Esophagus muscularis mucosa (tissue), 4 donors: Measurements from ENCODE around the gene SLC25A24. TPM values are rescaled to one million over a fixed set of nuclear protein-coding genes. Genes with fewer than 3 reads are reported as not detected.

Experiments
- DNase-seq: peaks from one replicate; pipeline ENCODE4 v3.0.0-alpha.2; 2017; ENCODE audit errors: extremely low spot score
- H3K27ac ChIP-seq, 4 donors: fragments of 200-600 bp; sonication (generic); replicated peaks in 1 of 4; 1 replicate in 3 of 4; 2 replicates in 1 of 4; pipeline ENCODE4 v1.5.1; 2016 to 2019; ENCODE audit warnings: mild to moderate bottlenecking in 1 of 4
- H3K27me3 ChIP-seq, 4 donors: fragments of 200-600 bp; sonication (generic); one replicate each; pipeline versions ENCODE4 v1.5.1 to v1.6.0; 2016 to 2019
- H3K36me3 ChIP-seq, 4 donors: fragments of 200-600 bp; sonication (generic); one replicate each; pipeline ENCODE4 v1.5.1; 2016 to 2019
- H3K4me1 ChIP-seq, 4 donors: fragments of 200-600 bp; sonication (generic); one replicate each; pipeline ENCODE4 v1.5.1; 2016 to 2019
- H3K4me3 ChIP-seq, 4 donors: fragments of 200-600 bp; sonication (generic); 1 replicate in 2 of 4; 2 replicates in 2 of 4; pipeline ENCODE4 v1.5.1; 2016 to 2019; ENCODE audit warnings: mild to moderate bottlenecking in 4 of 4, moderate library complexity in 1 of 4
- H3K9me3 ChIP-seq, 4 donors: fragments of 200-600 bp; sonication (generic); 1 replicate in 3 of 4; 2 replicates in 1 of 4; pipeline ENCODE4 v1.5.1; 2016 to 2019
- EP300 ChIP-seq: sonication (generic); formaldehyde crosslinking; IDR thresholded peaks from one replicate; pipeline ENCODE4 v1.6.1; 2017; ENCODE audit warnings: antibody characterized with exemption
- POLR2A ChIP-seq: fragments of 450-650 bp; IDR thresholded peaks from one replicate; pipeline ENCODE4 v1.6.1; 2017; ENCODE audit warnings: antibody characterized with exemption, moderate library complexity, mild to moderate bottlenecking, low read depth
- POLR2AphosphoS5 ChIP-seq, 2 donors: sonication (generic); formaldehyde crosslinking; IDR thresholded peaks; one replicate each; pipeline ENCODE4 v1.6.1; 2017; ENCODE audit warnings: antibody characterized with exemption in 2 of 2
- WGBS: methylation state at CpG from one replicate; pipeline ENCODE4 v1.1.5; 2018; 5-methylcytosine and 5-hydroxymethylcytosine counted together
- intact Hi-C: fragments of 100-400 bp; cut with DNase I; formaldehyde crosslinking; loops from one replicate; pipeline ENCODE4 v1.15.1; 2023
- total RNA-seq, 4 donors: library from RNA; depleted of rRNA; stranded (reverse); fragments of >200 nt; gene quantifications; one replicate each; pipeline versions ENCODE4 v1.1.0 to v1.2.1, GENCODE V29; 2016
- TF ChIP-seq, protein P1 (sequence below), 3 experiments: fragments of 200-600 bp in 2 of 3; fragments of 450-650 bp in 1 of 3; sonication (generic) in 2 of 3; IDR thresholded peaks; one replicate each; pipeline ENCODE4 v1.5.1; 2017 to 2019; ENCODE audit warnings: antibody characterized with exemption in 3 of 3, mild to moderate bottlenecking in 2 of 3, moderate library complexity in 1 of 3

Gene SLC25A24
- total RNA-seq, 4 donors from 2014 or later = 22.6 to 31.7 (median 24.0) TPM

DNA sequence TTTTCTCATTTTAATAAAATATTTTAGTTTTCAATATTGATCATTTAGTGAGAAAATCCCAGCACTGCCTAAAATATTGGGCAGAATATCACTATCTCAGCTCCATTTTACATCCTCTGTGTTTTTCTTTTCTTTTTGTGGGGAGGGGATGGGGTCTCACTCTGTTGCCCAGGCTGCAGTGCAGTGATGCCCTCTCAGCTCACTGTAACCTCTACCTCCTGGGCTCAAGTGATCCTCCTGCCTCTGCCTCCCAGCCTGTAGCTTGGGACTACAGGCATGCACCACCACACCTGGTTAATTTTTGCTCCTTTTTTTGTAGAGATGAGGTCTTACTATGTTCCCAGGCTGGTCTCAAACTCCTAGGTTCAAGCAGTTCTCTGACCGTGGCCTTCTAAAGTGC, 76.1 kb downstream of the SLC25A24 start:
- Histone ChIP-seq H3K27ac (no peak overlapping the region), H3K4me3 (no peak overlapping the region), H3K36me3 (no peaks in the 10 kb centered on the region), H3K4me1 (peaks cover 0 to 17% (median 12%) of the 10 kb centered on the region in 4 donors), H3K9me3 (no peaks in the 10 kb centered on the region), H3K27me3 (no peaks in the 10 kb centered on the region)
- intact Hi-C loops = no loop called here
- 100% methylated on average over 1 of the region's 1 CpG for WGBS
- TF ChIP-seq, protein P1, sequence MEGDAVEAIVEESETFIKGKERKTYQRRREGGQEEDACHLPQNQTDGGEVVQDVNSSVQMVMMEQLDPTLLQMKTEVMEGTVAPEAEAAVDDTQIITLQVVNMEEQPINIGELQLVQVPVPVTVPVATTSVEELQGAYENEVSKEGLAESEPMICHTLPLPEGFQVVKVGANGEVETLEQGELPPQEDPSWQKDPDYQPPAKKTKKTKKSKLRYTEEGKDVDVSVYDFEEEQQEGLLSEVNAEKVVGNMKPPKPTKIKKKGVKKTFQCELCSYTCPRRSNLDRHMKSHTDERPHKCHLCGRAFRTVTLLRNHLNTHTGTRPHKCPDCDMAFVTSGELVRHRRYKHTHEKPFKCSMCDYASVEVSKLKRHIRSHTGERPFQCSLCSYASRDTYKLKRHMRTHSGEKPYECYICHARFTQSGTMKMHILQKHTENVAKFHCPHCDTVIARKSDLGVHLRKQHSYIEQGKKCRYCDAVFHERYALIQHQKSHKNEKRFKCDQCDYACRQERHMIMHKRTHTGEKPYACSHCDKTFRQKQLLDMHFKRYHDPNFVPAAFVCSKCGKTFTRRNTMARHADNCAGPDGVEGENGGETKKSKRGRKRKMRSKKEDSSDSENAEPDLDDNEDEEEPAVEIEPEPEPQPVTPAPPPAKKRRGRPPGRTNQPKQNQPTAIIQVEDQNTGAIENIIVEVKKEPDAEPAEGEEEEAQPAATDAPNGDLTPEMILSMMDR (IDR thresholded peaks at IDR 0.05) = no peak
- TF ChIP-seq POLR2A (no peak), EP300 (no peak), POLR2AphosphoS5 (IDR thresholded peaks at IDR 0.05) (no peak)
- DNase-seq = no peak

DNA sequence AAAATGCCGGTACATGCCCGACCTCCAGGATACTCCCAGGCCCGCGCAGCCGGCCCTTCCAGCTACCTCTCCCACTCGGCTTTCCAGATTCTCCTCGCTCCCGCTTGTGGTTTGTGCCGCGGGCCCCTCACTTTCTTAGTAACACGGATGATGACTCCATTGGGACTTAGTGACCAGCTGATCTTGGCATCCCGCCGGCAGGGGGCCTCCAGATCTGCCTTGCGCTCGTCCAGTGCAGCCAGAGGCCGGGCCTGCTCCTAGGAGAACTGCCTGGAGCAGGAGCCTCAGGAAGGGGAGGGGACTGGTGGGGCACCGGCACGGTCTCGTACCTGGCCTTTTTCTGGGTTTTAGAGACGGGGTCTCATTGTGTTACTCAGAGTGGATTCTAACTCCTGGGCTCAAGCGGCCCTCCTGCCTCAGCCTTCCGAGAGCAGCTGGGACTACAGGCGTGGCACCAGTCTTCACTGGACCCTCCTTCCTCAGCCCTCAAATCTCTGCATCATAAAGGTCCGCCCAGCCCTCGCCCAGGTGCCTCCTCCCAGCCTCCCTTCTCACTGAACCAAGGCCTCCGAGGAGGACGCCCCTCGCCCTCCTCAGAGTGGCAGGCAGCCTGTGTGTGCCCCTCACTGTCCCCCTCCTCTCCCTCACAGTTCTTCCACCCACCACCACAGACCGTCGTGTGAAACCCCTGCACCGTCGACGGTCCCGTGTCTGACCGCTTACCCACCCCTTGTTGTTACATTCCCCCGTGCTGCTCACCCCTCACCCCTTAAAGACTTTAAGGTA, 78.6 kb downstream of the SLC25A24 start:
- WGBS = 84% methylated on average over 27 of the region's 36 CpGs
- no peak overlapping the region for H3K4me3 ChIP-seq
- no peak overlapping the region for H3K27ac ChIP-seq
- no peaks in the 10 kb centered on the region for H3K9me3 ChIP-seq
- H3K27me3 ChIP-seq = no peaks in the 10 kb centered on the region
- DNase-seq = no peak
- intact Hi-C loops = no loop called here
- peaks cover 4 to 23% (median 14%) of the 10 kb centered on the region in 4 donors for H3K4me1 ChIP-seq
- TF ChIP-seq POLR2A (no peak), EP300 (no peak), POLR2AphosphoS5 (IDR thresholded peaks at IDR 0.05) (no peak)
- TF ChIP-seq, protein P1 (IDR thresholded peaks at IDR 0.05) = no peak
- no peaks in the 10 kb centered on the region for H3K36me3 ChIP-seq

DNA sequence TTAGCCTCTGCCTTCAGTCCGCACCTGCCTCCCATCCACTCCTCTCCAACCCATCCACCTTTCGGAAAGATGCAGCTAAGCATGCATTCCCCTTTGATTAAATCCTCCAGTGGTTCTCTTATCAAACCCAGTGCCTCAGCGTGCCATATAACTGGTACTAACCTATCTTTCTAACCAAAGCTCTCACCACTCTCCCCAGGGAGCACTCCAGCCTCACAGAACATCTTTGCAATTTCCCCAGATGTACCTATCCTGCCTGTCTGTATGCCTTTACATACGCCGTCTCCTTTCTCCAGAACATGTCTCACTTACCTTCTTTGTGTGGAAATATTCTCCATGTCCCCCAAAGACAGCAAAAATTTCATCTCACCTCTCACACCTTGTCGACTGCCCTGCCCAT, 80.0 kb downstream of the SLC25A24 start:
- TF ChIP-seq, protein P1 (IDR thresholded peaks at IDR 0.05) = no peak
- no peak for TF ChIP-seq POLR2AphosphoS5 (IDR thresholded peaks at IDR 0.05)
- no peak for TF ChIP-seq EP300
- no peak for TF ChIP-seq POLR2A
- 98% methylated on average over 6 of the region's 6 CpGs for WGBS
- intact Hi-C loops = no loop called here

DNA sequence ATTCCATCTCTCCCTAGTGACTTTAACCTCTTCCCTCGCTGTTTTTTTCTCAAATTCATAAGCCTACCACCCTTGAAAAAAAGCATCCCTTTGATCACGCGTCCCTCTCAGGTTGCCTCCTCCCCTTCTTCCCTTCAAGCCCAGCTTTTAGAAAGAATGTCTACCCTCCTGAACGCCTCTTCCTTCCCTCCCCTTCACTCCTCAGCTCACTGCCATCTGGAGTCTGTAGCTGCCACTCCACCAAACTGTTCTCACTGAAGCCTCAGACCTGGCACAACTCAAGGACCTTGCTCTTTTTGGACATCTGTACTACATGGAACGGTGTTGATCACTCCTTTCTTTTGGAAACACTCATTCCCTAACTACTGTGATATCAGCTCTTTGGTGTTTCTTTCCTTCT, 80.6 kb downstream of the SLC25A24 start:
- no peaks in the 10 kb centered on the region for H3K9me3 ChIP-seq
- intact Hi-C loops = no loop called here
- no peaks in the 10 kb centered on the region for H3K36me3 ChIP-seq
- H3K4me1 ChIP-seq = peaks cover 4 to 15% (median 9%) of the 10 kb centered on the region in 4 donors
- DNase-seq = peak; percentile 37
- 54% methylated on average over 5 of the region's 5 CpGs for WGBS
- no peak overlapping the region for H3K4me3 ChIP-seq
- no peaks in the 10 kb centered on the region for H3K27me3 ChIP-seq
- TF ChIP-seq EP300 = no peak
- no peak for TF ChIP-seq POLR2AphosphoS5 (IDR thresholded peaks at IDR 0.05)
- no peak for TF ChIP-seq POLR2A
- TF ChIP-seq, protein P1 (IDR thresholded peaks at IDR 0.05) = no peak
- H3K27ac ChIP-seq = no peak overlapping the region

More for the DNA sequence above, 80.0 kb downstream of the SLC25A24 start:
- DNase-seq = peak; percentile 88
- Histone ChIP-seq H3K27me3 (no peaks in the 10 kb centered on the region), H3K27ac (no peak overlapping the region), H3K4me3 (no peak overlapping the region), H3K36me3 (no peaks in the 10 kb centered on the region), H3K4me1 (peaks cover 4 to 15% (median 9%) of the 10 kb centered on the region in 4 donors), H3K9me3 (no peaks in the 10 kb centered on the region)
